Measurements from ENCODE around the gene SCARF1. TPM values are rescaled to one million over a fixed set of nuclear protein-coding genes. Genes with fewer than 3 reads are reported as not detected.

Gene SCARF1
- total RNA-seq, 1 donor from 2014 or later = 5.7 TPM

DNA sequence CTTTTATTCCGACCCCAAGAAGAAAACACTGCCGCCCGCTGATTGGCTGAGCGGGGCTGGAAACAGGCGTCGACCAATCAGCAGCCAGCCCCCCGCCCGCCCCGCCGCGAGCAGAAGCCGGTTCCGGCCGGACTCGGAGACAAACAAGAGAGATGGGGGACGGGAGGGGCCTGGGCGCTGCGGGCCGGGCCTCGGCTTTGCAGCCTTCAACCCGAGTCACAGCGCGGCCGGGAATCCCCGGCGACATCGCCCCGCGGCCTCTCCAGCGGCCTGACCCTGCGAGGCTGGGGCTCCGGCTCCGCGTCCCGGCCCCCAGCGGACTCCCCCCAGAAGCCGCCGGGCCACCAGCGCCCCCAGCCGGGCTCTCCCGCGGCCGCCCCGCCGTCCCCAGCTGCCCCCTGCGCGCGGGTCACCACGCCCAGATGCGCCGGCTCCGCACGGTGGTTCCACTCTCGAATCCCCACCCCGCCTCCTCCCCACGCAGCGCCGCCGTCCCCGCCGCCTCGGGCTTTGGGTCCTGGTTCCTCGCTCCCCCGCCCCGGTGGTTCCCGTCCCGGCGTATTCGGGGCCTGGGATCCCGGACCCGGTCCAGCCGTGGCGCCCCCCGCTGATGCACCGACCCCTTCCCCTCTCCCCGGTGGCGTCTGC lies 16.6 kb downstream of the SCARF1 start:
- H3K27ac ChIP-seq (ENCODE audit: low read depth, low read length) = peak overlapping the region; percentile 93
- peaks cover 24 to 45% (median 30%) of the 10 kb centered on the region in 3 donors for H3K4me1 ChIP-seq (ENCODE audit: control insufficient read depth in 3 of 3, insufficient read depth in 3 of 3, low read length in 3 of 3)

DNA sequence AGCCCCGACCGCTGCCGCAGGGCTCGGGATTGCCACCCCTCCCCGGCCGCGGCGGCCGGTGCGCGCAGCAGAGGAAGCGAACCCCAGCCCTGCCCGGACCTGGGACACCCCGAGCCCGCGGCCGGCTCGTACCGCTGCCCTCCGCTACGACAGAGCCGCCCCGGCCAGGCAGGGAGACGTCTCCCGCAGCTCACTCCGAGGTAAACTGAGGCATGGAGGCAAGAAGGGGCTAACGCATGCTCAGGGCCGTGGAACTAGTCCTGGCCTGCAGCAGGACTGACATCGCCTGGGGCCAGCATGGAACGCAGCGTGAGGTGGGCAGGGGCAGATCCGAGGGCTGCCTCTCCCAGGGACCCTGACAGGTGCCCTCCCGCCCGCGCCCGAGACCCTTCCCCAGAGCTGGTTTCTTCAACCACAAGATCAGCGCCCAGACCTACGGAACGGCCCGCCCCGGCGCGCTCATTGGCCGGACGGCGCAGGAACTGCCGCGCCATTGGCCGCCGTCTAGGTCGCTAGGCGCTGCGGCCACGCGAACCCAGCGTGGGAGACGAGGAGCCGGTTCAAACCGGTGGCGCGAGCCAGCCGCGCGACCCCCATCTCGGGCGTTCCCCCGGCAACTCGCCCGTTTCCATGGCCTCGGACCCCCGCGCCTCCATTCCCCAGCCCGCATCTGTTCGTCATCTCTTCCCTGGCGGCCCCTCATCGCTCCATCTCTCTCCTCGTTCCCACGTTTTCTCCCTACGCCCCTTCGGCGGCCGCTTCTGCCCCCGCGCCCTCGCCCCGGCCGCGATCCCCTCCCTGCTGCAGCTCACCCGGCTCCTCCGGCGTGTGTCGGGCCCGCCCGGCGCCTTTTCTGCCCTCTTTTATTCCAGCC lies 17.3 kb downstream of the SCARF1 start, which contains the start of gene SLC43A2:
TSS of gene SLC43A2 (minus strand) at position 853 of the 874 bp plus-strand sequence. CDS start 960 bp downstream, outside the sequence.
- Histone ChIP-seq H3K9me3 (ENCODE audit: control insufficient read depth in 3 of 3, low read length in 3 of 3) (no peaks in the 10 kb centered on the region), H3K4me1 (ENCODE audit: control insufficient read depth in 3 of 3, insufficient read depth in 3 of 3, low read length in 3 of 3) (peaks cover 24 to 45% (median 30%) of the 10 kb centered on the region in 3 donors), H3K36me3 (ENCODE audit: control insufficient read depth in 3 of 3, insufficient read depth in 3 of 3, low read length in 3 of 3) (peaks cover 5% of the 10 kb centered on the region in 3 donors), H3K9ac (ENCODE audit: low read depth in 1 of 3, low read length in 3 of 3) (peak within 1 kb of the TSS; percentile 85 to 98 (median 94)), H3K27ac (ENCODE audit: low read depth, low read length) (peak within 1 kb of the TSS; percentile 93), H3K4me3 (ENCODE audit: low read length in 3 of 3) (peak within 1 kb of the TSS; percentile 85 to 96 (median 96)), H3K27me3 (ENCODE audit: control insufficient read depth in 3 of 3, insufficient read depth in 3 of 3, low read length in 3 of 3) (no peaks in the 10 kb centered on the region)

More for the DNA sequence above, 16.6 kb downstream of the SCARF1 start:
- H3K4me3 ChIP-seq (ENCODE audit: low read length in 3 of 3) = peak overlapping the region; percentile 85 to 96 (median 96)
- no peaks in the 10 kb centered on the region for H3K27me3 ChIP-seq (ENCODE audit: control insufficient read depth in 3 of 3, insufficient read depth in 3 of 3, low read length in 3 of 3)
- H3K9me3 ChIP-seq (ENCODE audit: control insufficient read depth in 3 of 3, low read length in 3 of 3) = no peaks in the 10 kb centered on the region
- peaks cover 3 to 4% (median 4%) of the 10 kb centered on the region in 3 donors for H3K36me3 ChIP-seq (ENCODE audit: control insufficient read depth in 3 of 3, insufficient read depth in 3 of 3, low read length in 3 of 3)
- H3K9ac ChIP-seq (ENCODE audit: low read depth in 1 of 3, low read length in 3 of 3) = peak overlapping the region; percentile 83 to 94 (median 85)

DNA sequence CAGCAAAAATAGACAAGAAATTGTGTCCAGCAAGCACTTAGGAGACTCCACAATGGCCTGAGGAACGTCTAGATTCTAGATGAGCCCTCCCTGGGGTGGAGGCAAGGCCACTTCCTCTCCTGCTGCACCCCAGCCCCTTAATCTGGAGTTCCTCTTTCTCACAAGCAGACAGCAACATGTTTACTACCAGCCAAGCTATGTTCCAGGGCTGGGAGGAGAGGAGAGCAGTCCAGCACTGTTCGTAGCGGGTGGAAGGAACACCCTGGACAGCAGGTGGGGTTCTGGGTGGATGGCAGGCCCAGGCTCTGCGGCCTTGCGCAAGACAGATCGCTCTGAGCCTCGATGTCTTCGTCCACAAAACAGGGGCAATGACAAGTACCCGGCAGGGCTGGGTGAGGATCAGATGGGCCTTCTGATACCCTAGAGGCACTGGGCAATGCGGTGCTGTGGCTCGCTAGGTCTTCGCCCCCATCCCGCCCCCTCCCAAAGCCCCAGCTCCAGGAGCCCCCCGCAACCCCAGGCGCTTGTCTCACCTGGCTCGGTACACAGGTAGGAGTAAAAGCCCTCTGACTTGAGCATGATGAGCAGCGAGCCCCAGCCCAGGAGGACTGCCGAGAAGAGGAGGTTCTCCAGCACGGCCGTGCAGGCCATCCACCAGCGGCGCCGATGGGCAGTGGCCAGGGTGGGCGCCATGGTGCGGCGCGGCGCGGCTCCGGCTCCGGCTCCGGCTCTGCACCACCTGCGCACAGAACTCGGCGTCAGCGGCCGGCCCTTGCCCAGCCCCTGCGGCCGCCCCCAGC lies 18.1 kb downstream of the SCARF1 start:
- H3K36me3 ChIP-seq (ENCODE audit: control insufficient read depth in 3 of 3, insufficient read depth in 3 of 3, low read length in 3 of 3) = peaks cover 5 to 8% (median 5%) of the 10 kb centered on the region in 3 donors
- no peaks in the 10 kb centered on the region for H3K27me3 ChIP-seq (ENCODE audit: control insufficient read depth in 3 of 3, insufficient read depth in 3 of 3, low read length in 3 of 3)
- peak overlapping the region; percentile 93 for H3K27ac ChIP-seq (ENCODE audit: low read depth, low read length)
- H3K9ac ChIP-seq (ENCODE audit: low read depth in 1 of 3, low read length in 3 of 3) = peak overlapping the region; percentile 85 to 98 (median 94)
- no peaks in the 10 kb centered on the region for H3K9me3 ChIP-seq (ENCODE audit: control insufficient read depth in 3 of 3, low read length in 3 of 3)
- peaks cover 24 to 45% (median 30%) of the 10 kb centered on the region in 3 donors for H3K4me1 ChIP-seq (ENCODE audit: control insufficient read depth in 3 of 3, insufficient read depth in 3 of 3, low read length in 3 of 3)
- peak overlapping the region; percentile 70 to 96 (median 96) for H3K4me3 ChIP-seq (ENCODE audit: low read length in 3 of 3)

DNA sequence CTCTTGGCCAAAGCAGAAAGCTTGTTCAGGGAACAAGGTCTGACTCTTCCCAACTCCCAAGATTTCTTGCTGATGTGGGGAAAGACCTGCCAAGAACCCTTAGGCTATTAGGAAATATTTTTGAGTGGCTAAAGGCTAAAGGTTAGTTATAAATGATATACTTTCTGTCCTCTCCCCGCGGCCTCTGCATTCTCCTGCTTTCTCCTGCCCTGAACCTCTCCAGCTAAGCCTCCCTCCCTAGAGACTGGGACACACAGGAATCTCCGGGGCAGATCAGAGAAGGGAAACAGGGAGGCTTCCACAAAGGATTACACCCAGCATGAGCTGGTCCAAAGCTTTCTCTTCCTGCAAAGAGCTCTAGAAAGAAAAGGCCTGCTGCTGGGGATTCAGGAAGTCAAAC lies 19.2 kb downstream of the SCARF1 start:
- H3K36me3 ChIP-seq (ENCODE audit: control insufficient read depth in 3 of 3, insufficient read depth in 3 of 3, low read length in 3 of 3) = peaks cover 7 to 14% (median 7%) of the 10 kb centered on the region in 3 donors
- no peaks in the 10 kb centered on the region for H3K9me3 ChIP-seq (ENCODE audit: control insufficient read depth in 3 of 3, low read length in 3 of 3)
- H3K4me1 ChIP-seq (ENCODE audit: control insufficient read depth in 3 of 3, insufficient read depth in 3 of 3, low read length in 3 of 3) = peaks cover 27 to 42% (median 27%) of the 10 kb centered on the region in 3 donors
- H3K27ac ChIP-seq (ENCODE audit: low read depth, low read length) = peak overlapping the region; percentile 93
- peak overlapping the region; percentile 51 to 98 (median 85) for H3K9ac ChIP-seq (ENCODE audit: low read depth in 1 of 3, low read length in 3 of 3)
- H3K27me3 ChIP-seq (ENCODE audit: control insufficient read depth in 3 of 3, insufficient read depth in 3 of 3, low read length in 3 of 3) = no peaks in the 10 kb centered on the region
- H3K4me3 ChIP-seq (ENCODE audit: low read length in 3 of 3) = peak overlapping the region in 1 of 3 donors; percentile 70

DNA sequence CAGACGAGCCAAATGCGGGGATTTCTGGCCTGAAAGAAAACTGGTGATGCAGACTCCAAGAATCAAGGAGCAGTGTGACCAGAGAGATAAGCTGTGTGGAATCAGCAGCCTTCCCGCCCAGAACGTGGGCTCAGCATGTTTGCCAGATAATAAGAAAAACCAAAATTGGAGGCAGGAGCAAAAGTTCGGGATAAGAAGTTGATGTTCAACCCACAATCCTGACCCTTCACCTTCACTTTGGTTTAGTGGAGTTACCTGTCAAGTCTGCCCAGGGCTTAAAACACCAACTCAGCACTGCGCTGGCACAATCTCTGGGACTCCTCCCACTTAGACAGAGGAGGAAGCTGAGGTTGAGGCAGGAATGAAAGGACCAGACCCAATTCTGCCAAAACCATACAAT lies 20.0 kb downstream of the SCARF1 start:
- Histone ChIP-seq H3K4me1 (ENCODE audit: control insufficient read depth in 3 of 3, insufficient read depth in 3 of 3, low read length in 3 of 3) (peaks cover 27 to 49% (median 33%) of the 10 kb centered on the region in 3 donors), H3K36me3 (ENCODE audit: control insufficient read depth in 3 of 3, insufficient read depth in 3 of 3, low read length in 3 of 3) (peaks cover 7 to 15% (median 8%) of the 10 kb centered on the region in 3 donors), H3K27me3 (ENCODE audit: control insufficient read depth in 3 of 3, insufficient read depth in 3 of 3, low read length in 3 of 3) (no peaks in the 10 kb centered on the region), H3K9me3 (ENCODE audit: control insufficient read depth in 3 of 3, low read length in 3 of 3) (no peaks in the 10 kb centered on the region), H3K4me3 (ENCODE audit: low read length in 3 of 3) (no peak overlapping the region), H3K9ac (ENCODE audit: low read depth in 1 of 3, low read length in 3 of 3) (no peak overlapping the region), H3K27ac (ENCODE audit: low read depth, low read length) (no peak overlapping the region)

DNA sequence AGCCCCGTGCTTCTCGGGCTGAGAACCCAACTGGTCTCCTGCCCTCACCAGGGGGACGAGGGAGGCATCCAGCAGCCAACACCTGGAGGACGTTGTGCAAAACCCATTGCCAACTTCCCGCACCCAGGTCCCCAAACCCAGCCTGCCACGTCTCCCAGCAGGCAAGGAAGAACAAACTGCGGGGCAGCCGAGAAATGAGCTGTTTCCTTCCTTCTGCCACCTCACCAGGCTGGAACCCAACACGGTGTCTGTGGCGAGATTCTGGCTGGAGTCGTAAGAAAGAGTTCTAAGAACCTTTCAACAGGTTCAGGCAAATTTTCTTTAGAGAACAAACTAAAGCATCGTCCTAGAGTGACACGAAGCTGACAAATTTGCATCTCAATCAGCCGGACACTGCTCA lies 20.5 kb downstream of the SCARF1 start:
- Histone ChIP-seq H3K9me3 (ENCODE audit: control insufficient read depth in 3 of 3, low read length in 3 of 3) (no peaks in the 10 kb centered on the region), H3K4me3 (ENCODE audit: low read length in 3 of 3) (no peak overlapping the region), H3K9ac (ENCODE audit: low read depth in 1 of 3, low read length in 3 of 3) (no peak overlapping the region), H3K27ac (ENCODE audit: low read depth, low read length) (no peak overlapping the region), H3K36me3 (ENCODE audit: control insufficient read depth in 3 of 3, insufficient read depth in 3 of 3, low read length in 3 of 3) (peaks cover 7 to 15% (median 8%) of the 10 kb centered on the region in 3 donors), H3K4me1 (ENCODE audit: control insufficient read depth in 3 of 3, insufficient read depth in 3 of 3, low read length in 3 of 3) (peaks cover 28 to 49% (median 33%) of the 10 kb centered on the region in 3 donors), H3K27me3 (ENCODE audit: control insufficient read depth in 3 of 3, insufficient read depth in 3 of 3, low read length in 3 of 3) (no peaks in the 10 kb centered on the region)

DNA sequence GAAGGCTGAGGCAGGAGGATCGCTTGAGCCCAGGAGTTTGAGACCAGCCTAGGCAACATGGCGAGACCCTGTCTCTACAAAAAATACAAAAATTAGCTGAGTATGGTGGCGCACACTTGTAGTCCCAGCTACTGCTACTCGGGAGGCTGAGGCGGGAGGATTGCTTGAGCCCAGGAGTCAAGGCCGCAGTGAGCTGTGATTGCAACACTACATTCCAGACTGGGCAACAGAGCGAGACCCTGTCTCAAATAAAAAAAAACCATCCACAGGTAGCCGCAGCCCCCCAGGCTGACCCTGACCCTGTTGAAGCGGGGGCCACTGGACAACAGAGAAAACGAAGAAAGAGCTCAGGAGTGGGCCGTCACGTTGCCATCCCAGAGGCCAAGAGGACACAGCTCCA lies 20.9 kb downstream of the SCARF1 start:
- H3K4me3 ChIP-seq (ENCODE audit: low read length in 3 of 3) = no peak overlapping the region
- no peak overlapping the region for H3K9ac ChIP-seq (ENCODE audit: low read depth in 1 of 3, low read length in 3 of 3)
- H3K27me3 ChIP-seq (ENCODE audit: control insufficient read depth in 3 of 3, insufficient read depth in 3 of 3, low read length in 3 of 3) = no peaks in the 10 kb centered on the region
- H3K4me1 ChIP-seq (ENCODE audit: control insufficient read depth in 3 of 3, insufficient read depth in 3 of 3, low read length in 3 of 3) = peaks cover 24 to 48% (median 30%) of the 10 kb centered on the region in 3 donors
- no peaks in the 10 kb centered on the region for H3K9me3 ChIP-seq (ENCODE audit: control insufficient read depth in 3 of 3, low read length in 3 of 3)
- H3K27ac ChIP-seq (ENCODE audit: low read depth, low read length) = no peak overlapping the region
- peaks cover 7 to 15% (median 8%) of the 10 kb centered on the region in 3 donors for H3K36me3 ChIP-seq (ENCODE audit: control insufficient read depth in 3 of 3, insufficient read depth in 3 of 3, low read length in 3 of 3)

DNA sequence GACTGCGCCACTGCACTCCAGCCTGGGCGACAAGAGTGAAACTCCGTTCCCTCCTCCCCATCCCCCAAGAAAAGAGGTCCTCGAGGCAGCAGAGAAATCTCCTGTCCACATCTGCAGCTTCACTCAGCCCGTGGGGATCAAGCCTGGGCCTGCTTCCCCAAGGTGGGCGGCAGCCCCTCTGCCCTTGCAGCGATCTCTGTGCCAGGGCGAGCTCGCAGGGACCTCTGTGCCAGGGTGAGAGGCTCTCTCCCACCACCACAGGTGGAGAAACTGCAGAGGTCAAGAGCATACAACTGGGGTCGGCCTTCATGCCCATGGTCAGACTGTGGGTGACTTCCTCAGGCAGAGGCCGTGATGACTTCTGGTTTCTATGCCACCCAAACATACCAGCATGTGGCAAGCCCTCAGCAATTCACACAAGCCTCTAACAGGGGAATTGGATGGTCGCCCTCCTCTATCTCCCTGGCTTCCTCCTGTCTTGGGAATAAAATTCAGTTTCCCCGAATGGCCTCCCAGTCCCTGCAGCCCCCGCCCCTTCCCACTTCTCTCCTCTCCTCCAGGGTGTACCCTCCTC lies 22.4 kb downstream of the SCARF1 start:
- Histone ChIP-seq H3K27ac (ENCODE audit: low read depth, low read length) (no peak overlapping the region), H3K9me3 (ENCODE audit: control insufficient read depth in 3 of 3, low read length in 3 of 3) (no peaks in the 10 kb centered on the region), H3K9ac (ENCODE audit: low read depth in 1 of 3, low read length in 3 of 3) (peak overlapping the region in 1 of 3 donors; percentile 25), H3K4me1 (ENCODE audit: control insufficient read depth in 3 of 3, insufficient read depth in 3 of 3, low read length in 3 of 3) (peaks cover 24 to 45% (median 29%) of the 10 kb centered on the region in 3 donors), H3K4me3 (ENCODE audit: low read length in 3 of 3) (no peak overlapping the region), H3K36me3 (ENCODE audit: control insufficient read depth in 3 of 3, insufficient read depth in 3 of 3, low read length in 3 of 3) (peaks cover 7 to 15% (median 8%) of the 10 kb centered on the region in 3 donors), H3K27me3 (ENCODE audit: control insufficient read depth in 3 of 3, insufficient read depth in 3 of 3, low read length in 3 of 3) (no peaks in the 10 kb centered on the region)

DNA sequence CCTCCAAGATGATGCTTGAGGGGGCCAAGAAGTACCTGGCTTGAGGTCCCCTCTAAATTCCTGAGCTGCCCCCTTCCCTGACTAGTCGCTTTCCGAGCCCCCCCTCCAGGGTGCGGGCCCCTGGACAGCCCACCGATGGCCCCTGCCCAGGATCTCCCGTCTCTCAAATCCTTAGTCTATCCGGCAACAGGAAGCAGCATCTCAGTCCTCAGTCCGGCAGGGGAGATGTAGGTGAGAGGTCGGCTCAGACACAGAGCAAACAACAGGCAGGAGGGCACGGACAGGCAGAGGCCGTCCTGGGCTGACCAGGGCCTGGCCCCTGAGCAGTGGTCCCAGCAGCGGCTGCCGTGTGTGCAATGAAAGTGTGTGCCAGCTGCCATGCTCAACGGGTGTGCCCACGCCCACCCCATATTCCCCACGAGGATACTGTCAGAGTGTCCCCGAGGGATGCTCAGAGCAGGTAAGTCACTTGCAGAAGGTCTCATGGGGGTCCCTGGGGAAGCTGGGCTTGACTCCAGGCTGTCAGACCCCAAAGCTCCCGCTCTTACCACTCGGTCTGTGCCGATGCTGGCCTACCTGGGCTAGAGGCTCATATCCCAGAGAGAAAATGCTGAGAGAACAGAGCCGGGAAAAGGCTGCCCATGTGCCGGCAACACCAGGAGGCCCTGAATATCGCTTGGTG lies 24.1 kb downstream of the SCARF1 start:
- no peak overlapping the region for H3K27ac ChIP-seq (ENCODE audit: low read depth, low read length)

More for the DNA sequence above, 24.1 kb downstream of the SCARF1 start:
- H3K9me3 ChIP-seq (ENCODE audit: control insufficient read depth in 3 of 3, low read length in 3 of 3) = no peaks in the 10 kb centered on the region
- peaks cover 15 to 39% (median 19%) of the 10 kb centered on the region in 3 donors for H3K4me1 ChIP-seq (ENCODE audit: control insufficient read depth in 3 of 3, insufficient read depth in 3 of 3, low read length in 3 of 3)
- H3K4me3 ChIP-seq (ENCODE audit: low read length in 3 of 3) = no peak overlapping the region
- H3K27me3 ChIP-seq (ENCODE audit: control insufficient read depth in 3 of 3, insufficient read depth in 3 of 3, low read length in 3 of 3) = no peaks in the 10 kb centered on the region
- H3K36me3 ChIP-seq (ENCODE audit: control insufficient read depth in 3 of 3, insufficient read depth in 3 of 3, low read length in 3 of 3) = peaks cover 7 to 11% (median 8%) of the 10 kb centered on the region in 3 donors
- H3K9ac ChIP-seq (ENCODE audit: low read depth in 1 of 3, low read length in 3 of 3) = no peak overlapping the region

All from skeletal muscle tissue (tissue), 4 donors.